Right lobe of liver (tissue), 6 donors: ENCODE measurements around the gene RYR3. TPM values are rescaled to one million over a fixed set of nuclear protein-coding genes. Genes with fewer than 3 reads are reported as not detected.

Experiments
- ATAC-seq, 4 donors: fragments of 200-7000 bp; cut with Tn5 transposase; one replicate each; pipeline ENCODE4 v1.9.1; 2020; ENCODE audit warnings: mild to moderate bottlenecking in 4 of 4, moderate library complexity in 4 of 4
- DNase-seq, 3 donors: peaks; one replicate each; pipeline ENCODE4 v3.0.0-alpha.2; 2020
- H3K27ac ChIP-seq, 3 donors: fragments of 200-600 bp; one replicate each; pipeline ENCODE4 v1.8.0; 2022
- H3K27me3 ChIP-seq, 2 donors: fragments of 200-600 bp; one replicate each; pipeline ENCODE4 v1.8.0; 2022
- H3K36me3 ChIP-seq, 4 donors: fragments of 200-600 bp; sonication (generic) in 1 of 4; one replicate each; pipeline versions ENCODE4 v1.5.1 to v1.8.0; 2017 to 2022; ENCODE audit warnings: control low read depth in 1 of 4
- H3K4me1 ChIP-seq, 4 donors: fragments of 200-600 bp; sonication (generic) in 1 of 4; one replicate each; pipeline versions ENCODE4 v1.5.1 to v1.8.0; 2017 to 2022; ENCODE audit warnings: control low read depth in 1 of 4
- H3K4me3 ChIP-seq, 3 donors: fragments of 200-600 bp; one replicate each; pipeline ENCODE4 v1.8.0; 2022
- H3K9me3 ChIP-seq, 4 donors: fragments of 200-600 bp; sonication (generic) in 1 of 4; one replicate each; pipeline versions ENCODE4 v1.5.1 to v1.8.0; 2017 to 2022; ENCODE audit warnings: control low read depth in 1 of 4
- CTCF ChIP-seq, 4 donors: fragments of 200-600 bp in 3 of 4; fragments of 450-650 bp in 1 of 4; IDR thresholded peaks; one replicate each; pipeline versions ENCODE4 v1.5.1 to v1.8.0; 2016 to 2022; ENCODE audit warnings: antibody characterized with exemption in 4 of 4, mild to moderate bottlenecking in 2 of 4
- POLR2A ChIP-seq: fragments of 450-650 bp; IDR thresholded peaks from one replicate; pipeline ENCODE4 v1.6.1; 2017; ENCODE audit warnings: antibody characterized with exemption, mild to moderate bottlenecking
- WGBS: methylation state at CpG from one replicate; pipeline ENCODE4 v1.1.6; 2018; ENCODE audit warnings: low coverage, low lambda C conversion rate; ENCODE audit not compliant: insufficient coverage; ENCODE audit errors: missing lambda C conversion rate; 5-methylcytosine and 5-hydroxymethylcytosine counted together
- intact Hi-C, 2 donors: fragments of 100-400 bp; cut with DNase I; formaldehyde crosslinking; loops; one replicate each; pipeline versions ENCODE4 v1.11.2 to v1.14.1; 2022
- total RNA-seq, 6 experiments: library from RNA; depleted of rRNA in 2 of 6; stranded (reverse); fragments of >200 nt in 2 of 6; fragmentation: NEBNext Ultra II Directional in 3 of 6; extraction: Animal tissue kit (Norgen Biotek cat#: 25700) in 3 of 6; gene quantifications; one replicate each; pipeline versions ENCODE4 v1.1.0 to v1.2.4, GENCODE V29; 2016 to 2023
- donor health status: DM: no; HTN: yes; CAD: no.
- donor health status: DM: no; HTN: no; CAD: no.
- donor health status: DM: no; HTN: no; CAD: no.
- donor health status: DM: no; HTN: yes; CAD: no.
- donor health status: DM: no; HTN: yes; CAD: no.

Gene RYR3
- total RNA-seq, 6 experiments from 2014 or later = under 0.01 to 0.31 (median 0.05) TPM; not detected in 3

DNA sequence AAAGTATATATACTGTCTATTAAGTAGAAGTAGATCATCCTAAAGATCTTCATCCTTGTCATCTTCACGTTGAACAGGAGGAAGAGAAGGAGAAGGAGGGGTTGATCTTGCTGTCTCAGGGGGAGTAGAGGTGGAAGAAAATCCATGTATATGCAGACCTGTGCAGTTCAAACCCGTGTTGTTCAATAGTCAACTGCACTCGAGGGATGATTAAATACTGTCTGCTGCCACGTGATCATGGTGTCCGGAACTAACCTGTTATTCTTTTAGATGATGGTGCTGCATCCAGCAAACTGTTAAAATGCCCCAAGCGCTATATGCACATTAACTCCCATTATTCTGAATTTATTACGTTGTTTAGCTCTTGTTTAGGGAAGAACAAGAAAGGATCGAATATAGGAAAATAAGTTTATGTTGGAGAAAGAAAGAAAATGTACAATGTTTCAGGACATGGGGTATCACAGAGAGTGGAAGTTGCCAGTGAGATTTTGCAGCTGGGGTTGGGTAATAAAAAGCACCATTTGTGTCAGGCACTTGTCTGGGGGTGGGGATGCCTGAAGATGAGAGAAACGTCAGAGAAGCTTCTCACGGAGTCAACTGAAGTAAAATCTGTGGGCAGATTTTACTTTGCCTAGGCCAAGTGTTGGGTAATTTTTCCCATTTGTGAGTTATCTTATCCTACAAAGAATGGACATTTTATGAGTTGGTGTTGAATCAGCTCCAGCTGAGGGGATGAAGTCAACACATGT is 229.2 kb downstream of the RYR3 start:
- H3K9me3 ChIP-seq = no peaks in the 10 kb centered on the region
- intact Hi-C loops = no loop called here
- no peak for DNase-seq
- no peaks in the 10 kb centered on the region for H3K36me3 ChIP-seq
- H3K4me3 ChIP-seq = no peak overlapping the region
- no peak overlapping the region for H3K27ac ChIP-seq
- H3K27me3 ChIP-seq = no peaks in the 10 kb centered on the region
- no peak for TF ChIP-seq CTCF (IDR thresholded peaks at IDR 0.05)
- no peak for TF ChIP-seq POLR2A
- no peaks in the 10 kb centered on the region for H3K4me1 ChIP-seq
- no peak for ATAC-seq
- WGBS = 48% methylated on average over 10 of the region's 10 CpGs

GRCh38 chr15:33543957-33544356 is 233.2 kb downstream of the RYR3 start:
- DNase-seq (no peak), ATAC-seq (no peak)
- intact Hi-C loops = no loop called here
- Histone ChIP-seq H3K27ac (no peak overlapping the region), H3K9me3 (no peaks in the 10 kb centered on the region), H3K27me3 (no peaks in the 10 kb centered on the region), H3K4me3 (no peak overlapping the region), H3K36me3 (no peaks in the 10 kb centered on the region), H3K4me1 (no peaks in the 10 kb centered on the region)
- WGBS = 43% methylated on average over 3 of the region's 3 CpGs
- TF ChIP-seq POLR2A (no peak), CTCF (IDR thresholded peaks at IDR 0.05) (no peak)

GRCh38 chr15:33545866-33546265 is 235.1 kb downstream of the RYR3 start:
- intact Hi-C loops = no loop called here
- DNase-seq = no peak
- 76% methylated on average over 3 of the region's 3 CpGs for WGBS
- ATAC-seq = no peak
- Histone ChIP-seq H3K36me3 (no peaks in the 10 kb centered on the region), H3K4me3 (no peak overlapping the region), H3K27me3 (no peaks in the 10 kb centered on the region), H3K9me3 (no peaks in the 10 kb centered on the region), H3K4me1 (no peaks in the 10 kb centered on the region), H3K27ac (no peak overlapping the region)
- TF ChIP-seq CTCF (IDR thresholded peaks at IDR 0.05) = no peak
- TF ChIP-seq POLR2A = no peak

DNA sequence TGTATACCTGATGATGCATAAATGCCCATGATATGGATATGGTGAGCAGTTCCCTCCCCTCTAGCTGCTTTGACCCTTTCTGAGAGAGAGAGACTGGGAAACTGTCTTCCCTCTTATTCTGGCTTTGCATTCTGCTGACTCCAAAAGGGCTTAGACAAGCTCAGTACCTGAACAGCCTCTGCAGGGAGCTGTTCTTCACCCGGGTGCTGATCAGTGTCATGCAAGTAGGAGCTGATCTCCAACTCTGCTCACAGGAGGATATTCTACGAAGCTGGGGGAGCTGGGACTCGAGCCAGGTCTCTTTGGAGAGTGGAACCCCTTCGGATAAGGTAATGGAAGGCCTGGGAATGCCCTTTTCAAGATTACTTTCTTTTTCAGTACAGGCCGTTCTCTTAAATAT is 237.1 kb downstream of the RYR3 start:
- H3K27me3 ChIP-seq = no peaks in the 10 kb centered on the region
- H3K9me3 ChIP-seq = no peaks in the 10 kb centered on the region
- intact Hi-C loops = no loop called here
- H3K27ac ChIP-seq = no peak overlapping the region
- no peak for TF ChIP-seq CTCF (IDR thresholded peaks at IDR 0.05)
- TF ChIP-seq POLR2A = no peak
- ATAC-seq (peak in 1 of 4 donors; percentile 46), DNase-seq (no peak)
- no peaks in the 10 kb centered on the region for H3K36me3 ChIP-seq
- H3K4me1 ChIP-seq = no peaks in the 10 kb centered on the region
- WGBS = 25% methylated on average over 5 of the region's 5 CpGs
- no peak overlapping the region for H3K4me3 ChIP-seq
